GM18499 (cell line): ENCODE results near the gene SGSM1.

Experiments used
- ATAC-seq: cut with Tn5 transposase; IDR thresholded peaks from one replicate; pipeline ENCODE4 v1.9.1; 2021; ENCODE audit warnings: moderate number of reproducible peaks; ENCODE audit not compliant: insufficient read depth, unreplicated experiment

SGSM1 gene

DNA sequence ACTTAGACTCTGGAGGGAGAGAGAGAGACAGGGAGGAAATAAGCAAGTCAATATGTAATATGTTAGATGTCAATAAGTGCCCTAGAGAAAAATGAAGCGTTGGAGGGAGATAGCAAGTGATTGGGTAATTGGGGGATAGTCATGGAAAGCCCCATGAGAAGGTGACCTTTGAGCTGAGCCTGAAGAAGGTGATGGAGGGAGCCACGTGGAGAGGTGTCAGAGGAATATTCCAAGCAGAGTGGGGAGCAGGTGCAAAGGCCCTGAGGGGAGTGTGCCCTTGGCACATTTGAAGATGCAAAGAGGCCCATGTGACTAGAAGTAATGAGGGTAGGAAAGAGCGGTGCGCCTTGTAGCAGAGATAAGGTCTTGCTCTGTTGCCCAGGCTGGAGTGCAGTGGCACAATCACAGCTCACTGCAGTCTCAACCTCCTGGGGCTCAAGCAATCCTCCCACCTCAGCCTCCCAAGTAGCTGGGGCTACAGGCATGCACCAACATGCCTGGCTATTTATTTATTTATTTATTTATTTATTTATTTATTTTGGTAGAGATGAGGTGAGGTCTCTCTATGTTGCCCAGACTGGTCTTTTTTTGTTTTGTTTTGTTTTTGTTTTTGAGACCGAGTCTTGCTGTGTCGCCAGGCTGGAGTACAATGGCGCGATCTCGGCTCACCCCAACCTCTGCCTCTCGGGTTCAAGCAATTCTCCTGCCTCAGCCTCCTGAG is 138.4 kb downstream of the SGSM1 start:
- ATAC-seq, result no peak

- ATAC-seq, result no peak
Measured at GRCh38 chr22:24945430-24945829, 139.4 kb downstream of the SGSM1 start.

- no peak for ATAC-seq
Measured at GRCh38 chr22:24947383-24947782, 141.4 kb downstream of the SGSM1 start.

DNA sequence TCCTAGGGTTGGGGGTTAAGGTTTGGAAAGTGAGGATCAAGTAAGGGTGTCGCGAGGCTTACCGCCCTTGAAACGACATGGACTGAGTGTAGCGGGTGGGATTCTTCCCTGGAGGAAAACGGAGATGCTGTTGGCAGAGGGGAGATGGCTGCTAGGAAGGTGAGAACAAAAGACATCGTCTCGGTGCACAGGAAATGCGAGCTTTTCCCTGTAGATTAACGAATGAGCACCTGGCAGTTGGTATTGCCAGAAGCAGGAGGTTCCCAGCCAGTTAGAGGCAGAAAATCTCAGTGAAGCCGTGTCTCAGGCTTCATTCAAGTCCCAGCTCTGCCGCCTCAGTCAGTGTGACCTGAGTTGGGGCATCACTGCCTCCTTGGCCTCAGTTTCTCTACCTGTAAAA is 141.9 kb downstream of the SGSM1 start:
- no peak for ATAC-seq

DNA sequence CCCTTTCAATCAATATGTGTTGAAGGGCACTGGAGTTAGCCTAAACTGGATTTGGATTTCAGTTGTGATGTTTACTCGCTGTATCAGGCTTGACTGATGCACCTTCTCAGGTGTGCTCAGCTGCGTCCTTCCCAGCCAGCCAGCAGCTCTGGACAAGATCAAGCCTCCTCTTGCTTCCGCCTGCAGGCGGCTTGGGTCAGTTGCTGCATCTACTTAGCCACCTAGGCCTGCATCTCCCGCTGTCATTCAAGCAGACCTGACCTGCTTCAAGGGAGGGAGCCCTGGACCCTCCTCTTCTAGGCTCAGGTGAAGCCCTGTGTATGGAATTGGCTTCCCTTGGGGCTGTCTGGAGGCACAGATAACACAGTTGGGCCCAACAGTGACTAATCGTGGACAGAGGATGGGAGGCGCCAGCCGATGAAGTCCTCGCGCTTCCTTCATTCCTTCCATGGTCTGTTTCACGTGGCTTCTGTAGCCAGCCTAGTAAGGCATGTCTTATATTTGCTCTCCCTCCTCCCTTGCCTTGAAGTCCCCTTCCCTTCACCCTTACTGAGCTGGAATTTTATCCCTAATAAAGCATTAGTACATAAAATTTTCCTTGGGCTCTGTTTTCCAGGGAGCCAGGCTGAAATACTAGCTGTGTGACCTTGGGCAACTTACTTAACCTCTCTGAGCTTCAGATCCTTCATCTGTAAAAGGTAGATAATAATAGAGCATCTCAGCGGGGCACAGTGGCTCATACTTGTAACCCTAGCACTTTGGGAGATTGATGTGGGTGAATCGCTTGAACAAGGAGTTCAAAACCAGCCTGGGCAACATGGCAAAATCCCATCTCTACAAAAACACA is 142.6 kb downstream of the SGSM1 start:
- no peak for ATAC-seq

GRCh38 chr22:24950272-24950902 is 144.4 kb downstream of the SGSM1 start:
- no peak for ATAC-seq

GRCh38 chr22:24951942-24952836 is 146.2 kb downstream of the SGSM1 start, which contains the start of gene KIAA1671:
KIAA1671 (plus strand) TSS chr22:24952716; CDS start chr22:25028000, 75,284 bp downstream.
- ATAC-seq, result no peak

DNA sequence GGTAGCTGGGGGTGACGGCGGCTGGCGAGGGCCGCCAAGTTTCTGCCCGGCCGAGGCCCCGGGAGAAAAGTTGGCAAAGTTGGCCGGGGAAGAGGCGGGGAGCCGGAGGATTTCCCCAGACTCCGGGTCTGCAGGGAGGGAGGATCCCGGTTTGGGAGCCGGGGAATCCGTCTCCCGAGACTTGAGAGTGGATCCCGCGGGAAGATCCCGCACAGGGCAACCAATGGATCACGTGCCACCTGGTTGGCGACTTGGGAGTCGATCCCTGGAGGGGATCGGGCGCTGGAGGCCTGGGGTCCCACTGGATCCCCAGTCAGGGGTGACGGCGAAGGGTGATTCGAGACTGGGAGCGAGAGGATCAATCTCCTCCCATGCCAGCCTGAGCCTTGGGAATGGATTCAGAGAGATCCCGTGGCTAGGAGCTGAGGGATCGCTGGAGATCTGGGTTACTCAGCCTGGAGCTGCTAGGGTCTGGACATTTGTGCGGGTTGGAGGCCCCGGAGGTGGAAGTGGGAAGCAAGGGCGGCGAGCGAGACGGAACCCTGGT is 146.9 kb downstream of the SGSM1 start:
- no peak for ATAC-seq

DNA sequence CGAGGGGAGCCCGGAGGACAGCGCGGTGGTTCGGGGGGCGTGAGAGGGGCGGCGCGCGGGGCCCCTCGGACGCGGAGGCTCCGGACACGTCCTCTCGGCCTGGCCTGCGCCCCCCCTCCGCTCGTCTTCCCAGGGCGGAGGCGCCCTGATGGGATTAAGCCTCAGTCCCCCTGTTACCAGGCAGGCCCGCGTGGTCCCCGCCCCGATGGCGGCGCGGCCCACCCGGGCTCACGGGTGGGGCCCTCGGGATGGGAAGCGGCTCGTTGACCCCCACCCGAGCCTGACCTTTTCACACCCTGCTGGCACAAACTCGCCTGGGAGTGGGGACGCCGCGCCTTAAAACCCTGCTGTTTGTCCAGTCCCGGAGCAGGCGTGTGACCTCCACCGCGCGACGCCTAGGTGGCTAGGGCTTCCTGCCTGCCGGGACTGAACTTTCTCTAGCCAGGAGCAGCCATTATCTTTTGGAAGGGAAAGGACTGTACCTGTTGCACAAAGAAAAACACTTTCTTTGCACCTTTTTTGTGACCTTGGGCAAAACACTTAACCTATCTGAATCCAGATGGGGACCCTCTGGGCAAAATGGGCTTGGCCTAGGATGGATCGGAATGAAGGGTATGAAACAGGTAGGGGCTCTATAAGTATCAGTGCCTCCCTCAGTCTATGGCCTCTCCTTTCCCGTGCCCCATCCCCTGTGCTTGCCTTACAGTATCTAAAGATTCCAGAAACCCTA is 147.5 kb downstream of the SGSM1 start:
- no peak for ATAC-seq

- no peak for ATAC-seq
Measured at GRCh38 chr22:24954114-24954463, 148.1 kb downstream of the SGSM1 start.

DNA sequence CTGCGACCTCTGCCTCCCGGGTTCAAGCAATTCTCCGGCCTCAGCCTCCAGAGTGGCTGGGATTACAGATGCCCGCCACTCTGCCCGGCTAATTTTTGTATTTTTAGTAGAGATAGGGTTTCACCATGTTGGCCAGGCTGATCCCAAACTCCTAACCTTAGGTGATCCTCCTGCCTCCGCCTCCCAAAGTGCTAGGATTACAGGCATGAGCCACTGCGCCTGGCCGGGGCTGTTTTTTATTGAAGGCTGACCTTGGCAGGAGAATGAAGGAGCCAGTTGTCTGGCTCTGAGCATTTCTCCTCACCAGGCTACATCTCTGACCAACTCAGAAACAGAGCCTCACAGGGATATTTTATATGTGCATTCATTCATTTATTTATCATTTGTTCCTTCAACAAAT is 148.8 kb downstream of the SGSM1 start:
- ATAC-seq, result no peak

- no peak for ATAC-seq
Measured at GRCh38 chr22:24957043-24957442, 151.0 kb downstream of the SGSM1 start.

GRCh38 chr22:24961217-24961844 is 155.3 kb downstream of the SGSM1 start:
- ATAC-seq, result no peak

DNA sequence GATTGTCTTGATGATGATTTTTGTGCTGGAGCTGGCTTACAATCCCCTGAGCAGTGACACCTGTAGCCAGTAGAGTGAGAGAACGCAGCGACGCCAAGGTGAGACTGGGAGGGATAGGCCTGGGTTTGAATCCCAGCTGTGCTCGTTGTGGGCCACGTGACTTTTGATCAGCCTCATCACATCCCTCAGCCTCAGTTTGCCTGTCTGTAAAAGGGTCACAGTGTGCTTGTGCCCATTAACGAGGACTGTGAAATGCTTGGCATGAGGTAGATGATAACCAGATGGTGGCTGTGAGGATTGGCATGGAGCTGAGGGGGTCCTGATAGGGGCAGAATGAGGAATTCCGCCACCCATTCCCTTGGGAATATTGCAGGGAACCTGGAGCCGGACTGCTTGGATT is 156.1 kb downstream of the SGSM1 start:
- ATAC-seq, result no peak

- ATAC-seq, result no peak
Measured at GRCh38 chr22:24962835-24963234, 156.8 kb downstream of the SGSM1 start.

- ATAC-seq, result no peak
Measured at GRCh38 chr22:24964441-24964840, 158.4 kb downstream of the SGSM1 start.

GRCh38 chr22:24965822-24966626 is 160.0 kb downstream of the SGSM1 start:
- no peak for ATAC-seq

- no peak for ATAC-seq
Measured at GRCh38 chr22:24968066-24968561, 162.1 kb downstream of the SGSM1 start.
